NCI-H1694 treated with DMSO at 0.1 percent for 48 hours (cell line): ENCODE data around the gene RRM2.
"Not testable (repeated sequence)": the region's sequence is repeated elsewhere in the genome, so short reads cannot be mapped to it uniquely, and the experiment has no call there.

ENCODE experiments used
- DNase-seq: peaks from one replicate; lab custom pipeline; 2025; lab: John Stamatoyannopoulos, UW

RRM2 gene

GRCh38 chr2:10091182-10091888, 31.2 kb upstream of the RRM2 start:
- no peak for DNase-seq

- not testable (repeated sequence) for DNase-seq
These were observed 30.7 kb upstream of the RRM2 start for GRCh38 chr2:10091889-10092244.

GRCh38 chr2:10094271-10094814, 28.2 kb upstream of the RRM2 start:
- no peak for DNase-seq

- no peak for DNase-seq
These were observed 27.4 kb upstream of the RRM2 start for GRCh38 chr2:10095175-10095574.

- DNase-seq, result no peak
These were observed 25.9 kb upstream of the RRM2 start for GRCh38 chr2:10096641-10097040.

- peak; percentile 76 for DNase-seq
These were observed 25.0 kb upstream of the RRM2 start for GRCh38 chr2:10097352-10098148.

- no peak for DNase-seq
These were observed 21.0 kb upstream of the RRM2 start for GRCh38 chr2:10101491-10101890.

- no peak for DNase-seq
These were observed 19.4 kb upstream of the RRM2 start for GRCh38 chr2:10103179-10103578.

- DNase-seq, result not testable (repeated sequence)
These were observed 17.6 kb upstream of the RRM2 start for GRCh38 chr2:10104906-10105305.

GRCh38 chr2:10109311-10109710, 13.2 kb upstream of the RRM2 start:
- DNase-seq, result no peak

GRCh38 chr2:10119027-10119325, 3.6 kb upstream of the RRM2 start:
- DNase-seq, result no peak

- DNase-seq, result no peak
These were observed 2.9 kb upstream of the RRM2 start for GRCh38 chr2:10119601-10120157.

- DNase-seq, result peak; percentile 99
These were observed 2.2 kb upstream of the RRM2 start for GRCh38 chr2:10120158-10120876.

GRCh38 chr2:10120877-10121574, 1.5 kb upstream of the RRM2 start:
- peak; percentile 89 for DNase-seq

GRCh38 chr2:10123281-10123680, 742 bp downstream of the RRM2 start:
- DNase-seq, result no peak

GRCh38 chr2:10124538-10125045, 2.1 kb downstream of the RRM2 start:
- peak; percentile 94 for DNase-seq

- no peak for DNase-seq
These were observed 3.5 kb downstream of the RRM2 start for GRCh38 chr2:10125842-10126631.

GRCh38 chr2:10126632-10127026, 4.1 kb downstream of the RRM2 start:
- DNase-seq, result no peak

GRCh38 chr2:10128420-10128819, 5.9 kb downstream of the RRM2 start:
- DNase-seq, result no peak

- no peak for DNase-seq
These were observed 7.0 kb downstream of the RRM2 start for GRCh38 chr2:10129490-10129889.

- DNase-seq, result no peak
These were observed 9.6 kb downstream of the RRM2 start for GRCh38 chr2:10132043-10132575.
